Liver (tissue), 9 donors: ENCODE data around the gene LAMP5. TPM values are rescaled to one million over a fixed set of nuclear protein-coding genes. Genes with fewer than 3 reads are reported as not detected.

ENCODE experiments used
- DNase-seq: peaks from one replicate; pipeline ENCODE4 v3.0.0-alpha.2; 2017; ENCODE audit warnings: low spot score
- H3K27ac ChIP-seq, 2 donors: one replicate each; pipeline ENCODE4 v1.7.0; 2013; ENCODE audit warnings: inconsistent platforms in 2 of 2, low read length in 2 of 2, control low read depth in 1 of 2, low read depth in 1 of 2, mild to moderate bottlenecking in 1 of 2
- H3K27me3 ChIP-seq, 4 donors: one replicate each; pipeline versions ENCODE4 v1.6.1 to v1.7.0; 2013; ENCODE audit warnings: low read length in 3 of 4, inconsistent platforms in 1 of 4, mild to moderate bottlenecking in 1 of 4, moderate library complexity in 1 of 4; ENCODE audit not compliant: control insufficient read depth in 4 of 4, insufficient read depth in 4 of 4
- H3K36me3 ChIP-seq, 4 donors: one replicate each; pipeline versions ENCODE4 v1.6.1 to v1.7.0; 2013; ENCODE audit warnings: low read length in 3 of 4, mild to moderate bottlenecking in 3 of 4, low read depth in 1 of 4, moderate library complexity in 1 of 4; ENCODE audit not compliant: control insufficient read depth in 4 of 4, insufficient read depth in 3 of 4
- H3K4me1 ChIP-seq, 4 donors: one replicate each; pipeline versions ENCODE4 v1.6.1 to v1.7.0; 2013; ENCODE audit warnings: low read length in 3 of 4, mild to moderate bottlenecking in 3 of 4, moderate library complexity in 1 of 4; ENCODE audit not compliant: control insufficient read depth in 4 of 4, insufficient read depth in 4 of 4
- H3K4me3 ChIP-seq, 3 donors: one replicate each; pipeline versions ENCODE4 v1.6.1 to v1.7.0; 2013; ENCODE audit warnings: low read length in 3 of 3, control low read depth in 1 of 3, low read depth in 1 of 3, mild to moderate bottlenecking in 1 of 3
- H3K9ac ChIP-seq, 2 donors: one replicate each; pipeline ENCODE4 v1.7.0; 2013; ENCODE audit warnings: low read length in 2 of 2, mild to moderate bottlenecking in 2 of 2, moderate library complexity in 2 of 2, control low read depth in 1 of 2, low read depth in 1 of 2
- H3K9me3 ChIP-seq, 4 donors: one replicate each; pipeline versions ENCODE4 v1.6.1 to v1.7.0; 2013; ENCODE audit warnings: low read length in 3 of 4; ENCODE audit not compliant: control insufficient read depth in 4 of 4
- ATF3 ChIP-seq: IDR thresholded peaks from 2 replicates; pipeline ENCODE4 v1.6.1; 2016; ENCODE audit warnings: antibody characterized with exemption
- CTCF ChIP-seq: fragments of 150-350 bp; IDR thresholded peaks from 2 replicates; pipeline ENCODE4 v1.5.1; 2017; ENCODE audit warnings: improper control_type of control experiment, low read depth, low read length; ENCODE audit not compliant: missing input control
- EGR1 ChIP-seq, 2 donors: IDR thresholded peaks; 2 replicates each; pipeline ENCODE4 v1.6.1; 2016 to 2018; ENCODE audit warnings: antibody characterized with exemption in 2 of 2, low read depth in 2 of 2
- FOXA1 ChIP-seq: IDR thresholded peaks from 2 replicates; pipeline ENCODE4 v1.6.1; 2016; ENCODE audit warnings: antibody characterized with exemption
- FOXA2 ChIP-seq: IDR thresholded peaks from 2 replicates; pipeline ENCODE4 v1.6.1; 2016; ENCODE audit warnings: antibody characterized with exemption
- GABPA ChIP-seq, 2 donors: IDR thresholded peaks in 1 of 2; conservative IDR thresholded peaks in 1 of 2; 2 replicates each; pipeline ENCODE4 v1.6.1; 2016; ENCODE audit warnings: antibody characterized with exemption in 2 of 2, mild to moderate bottlenecking in 1 of 2, moderate library complexity in 1 of 2
- HNF4A ChIP-seq, 2 donors: conservative IDR thresholded peaks; 2 replicates each; pipeline ENCODE4 v1.6.1; 2016; ENCODE audit warnings: antibody characterized with exemption in 2 of 2, mild to moderate bottlenecking in 2 of 2
- HNF4G ChIP-seq: IDR thresholded peaks from 2 replicates; pipeline ENCODE4 v1.6.1; 2016; ENCODE audit warnings: antibody characterized with exemption
- JUND ChIP-seq, 2 donors: IDR thresholded peaks; 2 replicates each; pipeline ENCODE4 v1.6.1; 2016; ENCODE audit warnings: antibody characterized with exemption in 2 of 2
- NR2F2 ChIP-seq: IDR thresholded peaks from 2 replicates; pipeline ENCODE4 v1.6.1; 2016; ENCODE audit warnings: antibody characterized with exemption
- REST ChIP-seq: IDR thresholded peaks from 2 replicates; pipeline ENCODE4 v1.6.1; 2016; ENCODE audit warnings: antibody characterized with exemption, mild to moderate bottlenecking
- RXRA ChIP-seq, 2 donors: IDR thresholded peaks; 2 replicates each; pipeline ENCODE4 v1.6.1; 2017 to 2018; ENCODE audit warnings: antibody characterized with exemption in 2 of 2, mild to moderate bottlenecking in 1 of 2
- SP1 ChIP-seq: IDR thresholded peaks from 2 replicates; pipeline ENCODE4 v1.6.1; 2018; ENCODE audit warnings: antibody characterized with exemption, mild to moderate bottlenecking
- TAF1 ChIP-seq: conservative IDR thresholded peaks from 2 replicates; pipeline ENCODE4 v1.6.1; 2016; ENCODE audit warnings: antibody characterized with exemption, mild to moderate bottlenecking
- YY1 ChIP-seq: IDR thresholded peaks from 2 replicates; pipeline ENCODE4 v1.6.1; 2016; ENCODE audit warnings: antibody characterized with exemption, mild to moderate bottlenecking
- WGBS: extraction: QIAGEN DNeasy Blood & Tissue Kit; methylation state at CpG from one replicate; pipeline ENCODE4 v1.1.7; 2013; 5-methylcytosine and 5-hydroxymethylcytosine counted together
- polyA plus RNA-seq, 2 donors: library from polyadenylated mRNA; stranded (reverse) in 1 of 2; unstranded in 1 of 2; fragments of 200-250 nt in 1 of 2; fragments of >200 nt in 1 of 2; fragmentation: Nextera tagmentation in 1 of 2; extraction: Ambion mirVana in 1 of 2; gene quantifications; one replicate each; pipeline versions ENCODE4 v1.2.1 to v1.2.3, GENCODE V29; 2013 to 2015
- total RNA-seq, 2 donors: library from RNA; depleted of rRNA; stranded (reverse); fragments of >200 nt; gene quantifications; one replicate each; pipeline ENCODE4 v1.2.3, GENCODE V29; 2014
- TF ChIP-seq, protein P1 (sequence below): IDR thresholded peaks from 2 replicates; pipeline ENCODE4 v1.6.1; 2016; ENCODE audit warnings: antibody characterized with exemption
- TF ChIP-seq, protein P2 (sequence below): IDR thresholded peaks from 2 replicates; pipeline ENCODE4 v1.6.1; 2016; ENCODE audit warnings: antibody characterized with exemption
- donor health status: healthy.
- donor health status: healthy.
- donor health status: healthy.
- donor health status: healthy.
- donor health status: healthy.

Gene LAMP5
- total and polyA plus RNA-seq, 4 donors = 0.08 to 0.09 TPM; not detected in 2

- 79% methylated on average over 2 of the region's 2 CpGs for WGBS
- H3K27ac ChIP-seq = no peak overlapping the region
- TF ChIP-seq TAF1 (no peak), SP1 (no peak), FOXA1 (no peak), FOXA2 (no peak), HNF4G (no peak), CTCF (no peak), HNF4A (conservative IDR thresholded peaks at IDR 0.05) (no peak), JUND (IDR thresholded peaks at IDR 0.05) (no peak), RXRA (IDR thresholded peaks at IDR 0.05) (no peak), GABPA (IDR thresholded peaks at IDR 0.05 in 1 of 2, conservative IDR thresholded peaks at IDR 0.05 in 1 of 2) (no peak), REST (no peak), EGR1 (IDR thresholded peaks at IDR 0.05; ENCODE audit: low read depth in 2 of 2) (no peak), ATF3 (no peak), YY1 (no peak), NR2F2 (no peak)
- TF ChIP-seq, protein P1, sequence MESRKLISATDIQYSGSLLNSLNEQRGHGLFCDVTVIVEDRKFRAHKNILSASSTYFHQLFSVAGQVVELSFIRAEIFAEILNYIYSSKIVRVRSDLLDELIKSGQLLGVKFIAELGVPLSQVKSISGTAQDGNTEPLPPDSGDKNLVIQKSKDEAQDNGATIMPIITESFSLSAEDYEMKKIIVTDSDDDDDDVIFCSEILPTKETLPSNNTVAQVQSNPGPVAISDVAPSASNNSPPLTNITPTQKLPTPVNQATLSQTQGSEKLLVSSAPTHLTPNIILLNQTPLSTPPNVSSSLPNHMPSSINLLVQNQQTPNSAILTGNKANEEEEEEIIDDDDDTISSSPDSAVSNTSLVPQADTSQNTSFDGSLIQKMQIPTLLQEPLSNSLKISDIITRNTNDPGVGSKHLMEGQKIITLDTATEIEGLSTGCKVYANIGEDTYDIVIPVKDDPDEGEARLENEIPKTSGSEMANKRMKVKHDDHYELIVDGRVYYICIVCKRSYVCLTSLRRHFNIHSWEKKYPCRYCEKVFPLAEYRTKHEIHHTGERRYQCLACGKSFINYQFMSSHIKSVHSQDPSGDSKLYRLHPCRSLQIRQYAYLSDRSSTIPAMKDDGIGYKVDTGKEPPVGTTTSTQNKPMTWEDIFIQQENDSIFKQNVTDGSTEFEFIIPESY = no peak
- TF ChIP-seq, protein P2, sequence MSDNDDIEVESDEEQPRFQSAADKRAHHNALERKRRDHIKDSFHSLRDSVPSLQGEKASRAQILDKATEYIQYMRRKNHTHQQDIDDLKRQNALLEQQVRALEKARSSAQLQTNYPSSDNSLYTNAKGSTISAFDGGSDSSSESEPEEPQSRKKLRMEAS = no peak
Observed at GRCh38 chr20:9493803-9494202, 20.6 kb upstream of the LAMP5 start.

DNA sequence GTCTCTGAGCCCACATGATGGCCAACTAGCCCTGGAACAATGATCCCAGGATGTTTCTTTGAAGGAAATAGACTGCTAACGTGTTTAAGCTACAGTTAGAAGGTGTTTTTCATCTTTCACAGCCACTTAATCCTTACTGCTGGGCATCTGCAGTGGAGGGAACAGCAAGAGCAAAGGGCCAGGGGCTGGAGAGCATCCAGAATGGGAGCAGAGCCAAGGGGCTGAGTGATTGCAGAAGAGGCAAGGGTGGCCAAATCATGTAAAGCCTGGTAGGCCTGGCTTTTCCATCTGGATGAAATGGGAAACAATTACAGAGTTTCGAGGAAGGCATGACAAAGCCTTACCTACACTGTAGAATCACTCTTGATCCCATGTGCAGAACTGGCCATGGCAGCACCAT, 18.7 kb upstream of the LAMP5 start:
- Histone ChIP-seq H3K4me1 (no peaks in the 10 kb centered on the region), H3K9ac (no peak overlapping the region), H3K27ac (no peak overlapping the region), H3K27me3 (peaks cover 2 to 6% (median 3%) of the 10 kb centered on the region in 4 donors), H3K4me3 (no peak overlapping the region), H3K36me3 (no peaks in the 10 kb centered on the region), H3K9me3 (no peaks in the 10 kb centered on the region)
- 65% methylated on average over 2 of the region's 2 CpGs for WGBS
- TF ChIP-seq SP1 = no peak
- no peak for TF ChIP-seq FOXA1
- no peak for TF ChIP-seq TAF1
- TF ChIP-seq RXRA (IDR thresholded peaks at IDR 0.05) = no peak
- TF ChIP-seq ATF3 = no peak
- no peak for TF ChIP-seq FOXA2
- TF ChIP-seq EGR1 (IDR thresholded peaks at IDR 0.05; ENCODE audit: low read depth in 2 of 2) = no peak
- TF ChIP-seq CTCF = no peak
- TF ChIP-seq GABPA (IDR thresholded peaks at IDR 0.05 in 1 of 2, conservative IDR thresholded peaks at IDR 0.05 in 1 of 2) = no peak
- TF ChIP-seq NR2F2 = no peak
- no peak for TF ChIP-seq HNF4A (conservative IDR thresholded peaks at IDR 0.05)
- TF ChIP-seq, protein P1 = no peak
- no peak for TF ChIP-seq JUND (IDR thresholded peaks at IDR 0.05)
- TF ChIP-seq HNF4G = no peak
- no peak for DNase-seq

More at GRCh38 chr20:9493803-9494202, 20.6 kb upstream of the LAMP5 start:
- Histone ChIP-seq H3K4me1 (no peaks in the 10 kb centered on the region), H3K9ac (no peak overlapping the region), H3K9me3 (no peaks in the 10 kb centered on the region), H3K36me3 (no peaks in the 10 kb centered on the region), H3K4me3 (no peak overlapping the region), H3K27me3 (peaks cover 0 to 6% (median 3%) of the 10 kb centered on the region in 4 donors)
- no peak for DNase-seq
